NCI-H146 (cell line): ENCODE results near the gene NUDT7.

Experiments
- DNase-seq: peaks from one replicate; lab custom pipeline; 2025; lab: John Stamatoyannopoulos, UW

The NUDT7 gene

GRCh38 chr16:77722309-77723107 is at the start of gene NUDT7:
NUDT7 (plus strand) TSS chr16:77722514; CDS start chr16:77722583, 69 bp downstream.
- peak; percentile 95 for DNase-seq

- no peak for DNase-seq
Measured at GRCh38 chr16:77674888-77675287, 47.4 kb upstream of the NUDT7 start.

GRCh38 chr16:77675464-77676324 is 46.6 kb upstream of the NUDT7 start:
- DNase-seq = peak; percentile 51

- DNase-seq = no peak
Measured at GRCh38 chr16:77677129-77677528, 45.2 kb upstream of the NUDT7 start.

GRCh38 chr16:77679391-77679790 is 42.9 kb upstream of the NUDT7 start:
- DNase-seq = no peak

- no peak for DNase-seq
Measured at GRCh38 chr16:77679901-77680300, 42.4 kb upstream of the NUDT7 start.

GRCh38 chr16:77680496-77680895 is 41.8 kb upstream of the NUDT7 start:
- DNase-seq = no peak

- no peak for DNase-seq
Measured at GRCh38 chr16:77682586-77682985, 39.7 kb upstream of the NUDT7 start.

GRCh38 chr16:77683397-77684180 is 38.7 kb upstream of the NUDT7 start:
- no peak for DNase-seq

GRCh38 chr16:77684181-77684526 is 38.2 kb upstream of the NUDT7 start:
- DNase-seq = no peak

- no peak for DNase-seq
Measured at GRCh38 chr16:77686385-77686784, 35.9 kb upstream of the NUDT7 start.

GRCh38 chr16:77689971-77690370 is 32.3 kb upstream of the NUDT7 start:
- DNase-seq = no peak

- DNase-seq = no peak
Measured at GRCh38 chr16:77690416-77690815, 31.9 kb upstream of the NUDT7 start.

GRCh38 chr16:77692612-77693011 is 29.7 kb upstream of the NUDT7 start:
- no peak for DNase-seq

- DNase-seq = no peak
Measured at GRCh38 chr16:77696149-77696548, 26.2 kb upstream of the NUDT7 start.

GRCh38 chr16:77700846-77701245 is 21.5 kb upstream of the NUDT7 start:
- no peak for DNase-seq

- DNase-seq = peak; percentile 7
Measured at GRCh38 chr16:77705351-77705750, 17.0 kb upstream of the NUDT7 start.

- no peak for DNase-seq
Measured at GRCh38 chr16:77711179-77711578, 11.1 kb upstream of the NUDT7 start.

- no peak for DNase-seq
Measured at GRCh38 chr16:77711775-77712174, 10.5 kb upstream of the NUDT7 start.

- no peak for DNase-seq
Measured at GRCh38 chr16:77715145-77715544, 7.2 kb upstream of the NUDT7 start.

GRCh38 chr16:77721752-77722308 is 484 bp upstream of the NUDT7 start:
- DNase-seq = no peak

GRCh38 chr16:77723108-77723514 is 797 bp downstream of the NUDT7 start:
- no peak for DNase-seq
